HG03103 (cell line): ENCODE measurements around the gene EEF1AKMT3.

ENCODE experiments used
- ATAC-seq: cut with Tn5 transposase; IDR thresholded peaks from one replicate; pipeline ENCODE4 v1.9.1; 2021; ENCODE audit warnings: low read depth; ENCODE audit not compliant: unreplicated experiment

The EEF1AKMT3 gene

GRCh38 chr12:57734591-57734990, 37.8 kb upstream of the EEF1AKMT3 start:
- ATAC-seq = no peak

GRCh38 chr12:57735198-57735855, 37.1 kb upstream of the EEF1AKMT3 start:
- ATAC-seq = no peak

GRCh38 chr12:57735952-57736740, 36.3 kb upstream of the EEF1AKMT3 start:
- no peak for ATAC-seq

- no peak for ATAC-seq
Measured at GRCh38 chr12:57736741-57737466, 35.5 kb upstream of the EEF1AKMT3 start.

- no peak for ATAC-seq
Measured at GRCh38 chr12:57737467-57738460, 34.6 kb upstream of the EEF1AKMT3 start.

GRCh38 chr12:57738661-57739237, 33.7 kb upstream of the EEF1AKMT3 start, which contains the start of gene AGAP2:
TSS of gene AGAP2 (minus strand) at chr12:57738742. CDS start at chr12:57738246, 496 bp downstream.
- ATAC-seq = no peak

- no peak for ATAC-seq
Measured at GRCh38 chr12:57739387-57739786, 33.0 kb upstream of the EEF1AKMT3 start.

- no peak for ATAC-seq
Measured at GRCh38 chr12:57739914-57740538, 32.4 kb upstream of the EEF1AKMT3 start.

GRCh38 chr12:57740656-57741412, 31.6 kb upstream of the EEF1AKMT3 start:
- peak; percentile 47 for ATAC-seq

GRCh38 chr12:57741413-57741789, 31.0 kb upstream of the EEF1AKMT3 start:
- ATAC-seq = no peak

- peak; percentile 53 for ATAC-seq
Measured at GRCh38 chr12:57741844-57742738, 30.3 kb upstream of the EEF1AKMT3 start.

GRCh38 chr12:57743769-57744168, 28.6 kb upstream of the EEF1AKMT3 start:
- no peak for ATAC-seq

- peak; percentile 27 for ATAC-seq
Measured at GRCh38 chr12:57744194-57744776, 28.1 kb upstream of the EEF1AKMT3 start.

GRCh38 chr12:57744777-57745484, 27.5 kb upstream of the EEF1AKMT3 start, which contains the start of gene TSPAN31:
TSS of gene TSPAN31 (plus strand) at chr12:57745039. CDS start at chr12:57745155, 116 bp downstream.
- peak; percentile 60 for ATAC-seq

GRCh38 chr12:57745485-57745881, 26.9 kb upstream of the EEF1AKMT3 start:
- ATAC-seq = no peak

- no peak for ATAC-seq
Measured at GRCh38 chr12:57746025-57746424, 26.4 kb upstream of the EEF1AKMT3 start.
